Measurements from ENCODE around the gene IPCEF1. TPM values are rescaled to one million over a fixed set of nuclear protein-coding genes. Genes with fewer than 3 reads are reported as not detected.

IPCEF1 gene, protein sequence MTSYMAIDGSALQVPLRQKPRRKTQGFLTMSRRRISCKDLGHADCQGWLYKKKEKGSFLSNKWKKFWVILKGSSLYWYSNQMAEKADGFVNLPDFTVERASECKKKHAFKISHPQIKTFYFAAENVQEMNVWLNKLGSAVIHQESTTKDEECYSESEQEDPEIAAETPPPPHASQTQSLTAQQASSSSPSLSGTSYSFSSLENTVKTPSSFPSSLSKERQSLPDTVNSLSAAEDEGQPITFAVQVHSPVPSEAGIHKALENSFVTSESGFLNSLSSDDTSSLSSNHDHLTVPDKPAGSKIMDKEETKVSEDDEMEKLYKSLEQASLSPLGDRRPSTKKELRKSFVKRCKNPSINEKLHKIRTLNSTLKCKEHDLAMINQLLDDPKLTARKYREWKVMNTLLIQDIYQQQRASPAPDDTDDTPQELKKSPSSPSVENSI
- 0.29 and 0.52 TPM in 2 replicates for total RNA-seq (2022)
- percentile 16 among the genes with signal in this experiment for Bru-seq, nascent RNA
- percentile 11 among the genes with signal in this experiment for BruChase-seq, experiment 1, labeled RNA remaining after a 6-hour chase
- percentile 10 among the genes with signal in this experiment for BruChase-seq, experiment 2, labeled RNA remaining after a 2-hour chase
- long read RNA-seq = 0 reads

GRCh38 chr6:154356690-154357089, at the start of gene IPCEF1:
Gene IPCEF1 (minus strand): TSS chr6:154356803. CDS start chr6:154265947, 90,856 bp downstream.
- CTCF ChIA-PET = no interaction called here
- peaks cover 45% of the 10 kb centered on the region for H3K27me3 Mint-ChIP-seq (ENCODE audit: unreplicated experiment)
- no peaks in the 10 kb centered on the region for H3K9me3 Mint-ChIP-seq (ENCODE audit: low read depth, unreplicated experiment)
- H3K36me3 Mint-ChIP-seq (ENCODE audit: insufficient read depth, unreplicated experiment) = no peaks in the 10 kb centered on the region
- no TSS peak for BruUV-seq (replicated peaks)
- H3K27ac Mint-ChIP-seq (ENCODE audit: unreplicated experiment) = no peak within 1 kb of the TSS
- no peak for TF ChIP-seq CTCF (IDR thresholded peaks at IDR 0.05; ENCODE audit: unreplicated experiment)
- no peak within 1 kb of the TSS for H3K4me3 Mint-ChIP-seq (ENCODE audit: low read depth, unreplicated experiment)
- intact Hi-C loops (cut with micrococcal nuclease; ENCODE audit: unreplicated experiment) = no loop called here
- no peak for DNase-seq
- H3K4me1 Mint-ChIP-seq (ENCODE audit: low read depth, unreplicated experiment) = no peaks in the 10 kb centered on the region

DNA sequence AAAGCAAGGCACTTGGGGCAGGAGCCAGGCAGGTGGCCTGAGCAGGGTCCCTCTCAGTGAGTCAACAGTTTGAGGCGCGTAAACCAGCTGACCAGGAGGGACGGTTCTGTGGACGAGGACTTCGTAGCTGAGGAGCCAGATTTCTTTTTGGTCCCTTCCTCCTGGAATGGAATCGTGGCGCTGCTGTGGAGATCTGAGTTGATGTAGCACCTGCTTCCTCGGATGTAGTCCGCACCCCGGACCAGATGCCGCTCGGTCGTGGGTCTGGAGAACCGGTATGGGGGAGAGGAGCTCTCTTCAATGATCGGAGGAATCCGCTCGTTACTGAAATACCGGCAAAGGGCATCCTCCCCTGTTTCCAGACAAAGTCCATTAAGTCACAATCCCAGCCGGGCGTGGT, 49.7 kb upstream of the IPCEF1 start:
- no TSS peak for BruUV-seq (replicated peaks)
- no peak for TF ChIP-seq CTCF (IDR thresholded peaks at IDR 0.05; ENCODE audit: unreplicated experiment)
- no peaks in the 10 kb centered on the region for H3K27me3 Mint-ChIP-seq (ENCODE audit: unreplicated experiment)
- DNase-seq = no peak
- no peak overlapping the region for H3K4me3 Mint-ChIP-seq (ENCODE audit: low read depth, unreplicated experiment)
- H3K27ac Mint-ChIP-seq (ENCODE audit: unreplicated experiment) = no peak overlapping the region
- H3K36me3 Mint-ChIP-seq (ENCODE audit: insufficient read depth, unreplicated experiment) = no peaks in the 10 kb centered on the region
- intact Hi-C loops (cut with micrococcal nuclease; ENCODE audit: unreplicated experiment) = no loop called here
- CTCF ChIA-PET = no interaction called here
- H3K9me3 Mint-ChIP-seq (ENCODE audit: low read depth, unreplicated experiment) = no peaks in the 10 kb centered on the region
- H3K4me1 Mint-ChIP-seq (ENCODE audit: low read depth, unreplicated experiment) = peaks cover 8% of the 10 kb centered on the region

GRCh38 chr6:154404791-154405400, 48.3 kb upstream of the IPCEF1 start:
- no TSS peak for BruUV-seq (replicated peaks)
- no peak for DNase-seq
- intact Hi-C loops (cut with micrococcal nuclease; ENCODE audit: unreplicated experiment) = no loop called here

GRCh38 chr6:154403788-154404187, 47.2 kb upstream of the IPCEF1 start:
- H3K4me1 Mint-ChIP-seq (ENCODE audit: low read depth, unreplicated experiment) = no peaks in the 10 kb centered on the region
- CTCF ChIA-PET = interaction anchor here (0.5 kb wide), 1 partner anchor 38 kb away, joined by 3 read pairs; no protein-coding TSS in a partner anchor
- H3K27me3 Mint-ChIP-seq (ENCODE audit: unreplicated experiment) = no peaks in the 10 kb centered on the region
- intact Hi-C loops (cut with micrococcal nuclease; ENCODE audit: unreplicated experiment) = no loop called here
- no peak for DNase-seq
- H3K9me3 Mint-ChIP-seq (ENCODE audit: low read depth, unreplicated experiment) = no peaks in the 10 kb centered on the region
- TF ChIP-seq CTCF (IDR thresholded peaks at IDR 0.05; ENCODE audit: unreplicated experiment) = no peak
- no TSS peak for BruUV-seq (replicated peaks)
- H3K27ac Mint-ChIP-seq (ENCODE audit: unreplicated experiment) = no peak overlapping the region
- no peaks in the 10 kb centered on the region for H3K36me3 Mint-ChIP-seq (ENCODE audit: insufficient read depth, unreplicated experiment)
- H3K4me3 Mint-ChIP-seq (ENCODE audit: low read depth, unreplicated experiment) = no peak overlapping the region

More at GRCh38 chr6:154404791-154405400, 48.3 kb upstream of the IPCEF1 start:
- H3K4me1 Mint-ChIP-seq (ENCODE audit: low read depth, unreplicated experiment) = no peaks in the 10 kb centered on the region
- no peak overlapping the region for H3K27ac Mint-ChIP-seq (ENCODE audit: unreplicated experiment)
- TF ChIP-seq CTCF (IDR thresholded peaks at IDR 0.05; ENCODE audit: unreplicated experiment) = no peak
- no peaks in the 10 kb centered on the region for H3K36me3 Mint-ChIP-seq (ENCODE audit: insufficient read depth, unreplicated experiment)
- no peak overlapping the region for H3K4me3 Mint-ChIP-seq (ENCODE audit: low read depth, unreplicated experiment)
- CTCF ChIA-PET = no interaction called here
- H3K27me3 Mint-ChIP-seq (ENCODE audit: unreplicated experiment) = no peaks in the 10 kb centered on the region
- H3K9me3 Mint-ChIP-seq (ENCODE audit: low read depth, unreplicated experiment) = no peaks in the 10 kb centered on the region
